ENCODE data around the gene SERPIND1.
"Not testable (repeated sequence)": the region's sequence is repeated elsewhere in the genome, so short reads cannot be mapped to it uniquely, and the experiment has no call there.

The SERPIND1 gene

DNA sequence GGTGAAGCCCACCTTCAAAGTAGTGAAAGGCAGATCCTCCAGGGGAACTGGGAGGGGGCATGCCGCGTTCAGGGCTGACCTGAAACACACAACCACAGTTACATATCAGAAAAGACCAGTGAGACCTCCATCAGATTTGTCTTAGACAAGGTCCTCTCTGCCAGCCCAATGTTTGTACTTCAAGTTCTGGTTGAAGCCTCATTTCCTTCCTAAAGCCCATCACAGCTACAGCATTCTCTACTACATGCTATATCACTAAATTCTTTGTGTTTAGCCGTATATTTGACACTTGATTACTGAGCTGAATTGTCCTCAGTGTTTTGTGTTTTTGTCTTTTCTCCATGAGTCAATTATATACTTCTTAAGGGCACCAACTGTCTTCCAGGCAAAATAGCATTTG lies 44.6 kb downstream of the SERPIND1 start:
- no peak for DNase-seq

DNA sequence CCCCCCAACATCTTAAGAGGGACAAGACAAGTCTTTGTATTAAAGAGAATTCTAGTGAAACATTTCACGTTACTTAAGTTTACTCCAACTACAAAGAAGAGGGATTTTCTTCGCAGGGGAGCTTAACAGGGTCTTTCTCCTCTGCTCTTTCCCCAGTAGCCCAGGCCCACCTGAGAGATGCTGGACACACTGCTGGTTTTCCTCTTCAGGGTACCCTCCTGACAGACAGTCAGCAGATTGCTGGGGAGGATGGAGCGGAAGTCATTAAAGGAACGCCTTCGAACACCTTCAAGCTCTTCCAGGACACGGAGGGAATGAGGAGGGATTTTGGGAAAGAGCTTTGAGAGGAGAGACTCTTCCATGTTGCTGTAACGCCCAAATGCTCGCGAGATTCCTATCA lies 45.6 kb downstream of the SERPIND1 start:
- no peak for DNase-seq

DNA sequence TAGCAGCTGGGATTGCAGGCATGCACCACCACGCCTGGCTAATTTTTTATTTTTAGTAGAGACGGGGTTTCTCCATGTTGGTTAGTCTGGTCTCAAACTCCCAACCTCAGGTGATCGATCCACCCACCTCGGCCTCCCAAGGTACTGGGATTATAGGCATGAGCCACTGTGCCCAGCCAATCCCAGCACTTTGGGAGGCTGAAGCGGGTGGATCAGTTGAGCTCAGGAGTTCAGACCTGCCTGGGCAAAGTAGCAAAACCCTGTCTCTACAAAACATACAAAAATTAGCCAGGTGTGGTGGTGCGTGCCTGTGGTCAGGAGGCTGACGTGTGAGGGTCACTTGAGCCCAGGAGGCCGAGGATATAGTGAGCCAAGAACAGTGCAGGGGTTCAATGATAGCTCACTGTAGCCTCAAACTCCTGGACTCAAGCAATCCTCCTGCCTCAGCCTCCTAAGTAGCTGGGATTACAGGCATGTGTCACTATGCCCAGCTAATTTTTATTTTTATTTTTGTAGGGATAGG lies 47.9 kb downstream of the SERPIND1 start:
- DNase-seq = not testable (repeated sequence)

DNA sequence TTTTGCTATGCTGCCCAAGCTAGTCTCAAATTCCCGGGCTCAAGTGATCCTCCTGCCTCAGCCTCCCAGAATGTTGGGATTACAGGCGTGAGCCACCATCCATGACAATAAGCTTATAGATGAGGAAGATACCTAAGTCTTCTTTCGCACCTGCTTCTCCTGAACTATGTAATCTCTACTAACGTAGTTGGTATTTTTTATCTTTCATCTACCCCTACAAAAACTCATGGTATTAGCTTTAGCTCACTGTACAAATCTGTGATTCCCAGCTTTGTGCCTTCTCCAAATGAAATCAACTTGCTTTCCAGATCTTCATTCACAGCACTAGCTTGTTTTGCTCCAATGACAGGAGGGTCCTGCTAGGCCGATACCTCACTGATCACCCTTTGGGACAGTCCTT lies 48.3 kb downstream of the SERPIND1 start:
- no peak for DNase-seq

DNA sequence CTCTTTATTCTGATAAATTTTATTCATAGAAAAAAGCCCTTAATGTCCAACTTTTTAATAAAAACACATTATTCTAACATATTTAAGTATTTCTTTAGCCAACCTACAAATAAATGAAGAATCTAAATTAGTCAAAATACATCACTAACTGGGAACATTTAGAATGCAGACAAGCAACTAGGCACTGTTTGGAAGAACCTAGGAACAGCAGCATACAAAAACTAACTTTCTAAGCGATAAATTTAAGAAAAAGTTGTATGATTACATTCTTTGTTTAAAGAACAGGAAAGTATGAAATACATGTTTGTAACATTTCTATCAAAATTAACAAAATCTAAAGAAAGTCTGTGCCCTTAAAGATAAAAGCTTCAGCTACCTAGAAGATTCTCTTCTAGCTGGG lies 49.4 kb downstream of the SERPIND1 start:
- DNase-seq = no peak

DNA sequence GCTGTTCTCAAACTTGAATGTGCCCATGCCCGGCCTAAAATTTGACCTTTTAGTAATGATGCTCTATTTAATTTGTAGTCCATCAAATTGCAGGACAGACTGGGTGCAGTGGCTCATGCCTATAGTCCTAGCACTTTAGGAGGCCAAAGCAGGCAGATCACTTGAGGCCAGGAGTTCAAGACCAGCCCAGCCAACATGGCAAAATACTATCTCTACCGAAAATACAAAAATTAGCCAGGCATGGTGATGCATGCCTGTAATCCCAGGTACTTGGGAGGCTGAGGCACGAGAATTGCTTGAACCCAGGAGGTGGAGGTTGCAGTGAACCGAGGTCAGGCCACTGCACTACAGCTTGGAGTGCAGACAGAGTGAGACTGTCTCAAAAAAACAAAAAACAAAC lies 51.3 kb downstream of the SERPIND1 start:
- DNase-seq = not testable (repeated sequence)

DNA sequence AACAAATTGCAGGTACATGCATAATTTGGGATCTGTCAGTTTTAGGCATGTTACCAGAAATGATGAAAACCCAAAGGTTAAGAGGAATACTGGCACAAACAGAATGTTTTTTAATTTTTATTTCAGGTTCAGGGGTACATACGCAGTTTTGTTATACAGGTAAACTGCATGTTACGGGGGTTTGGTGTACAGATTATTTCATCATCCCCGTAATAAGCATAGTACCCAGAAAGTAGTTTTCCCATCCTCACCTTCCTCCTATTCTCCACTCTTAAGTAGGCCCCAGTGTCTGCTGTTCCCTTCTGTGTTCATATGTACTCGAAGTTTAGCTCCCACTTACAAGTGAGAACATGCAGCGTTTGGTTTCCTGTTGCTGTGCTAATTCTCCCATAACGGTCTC lies 51.7 kb downstream of the SERPIND1 start:
- DNase-seq = no peak

DNA sequence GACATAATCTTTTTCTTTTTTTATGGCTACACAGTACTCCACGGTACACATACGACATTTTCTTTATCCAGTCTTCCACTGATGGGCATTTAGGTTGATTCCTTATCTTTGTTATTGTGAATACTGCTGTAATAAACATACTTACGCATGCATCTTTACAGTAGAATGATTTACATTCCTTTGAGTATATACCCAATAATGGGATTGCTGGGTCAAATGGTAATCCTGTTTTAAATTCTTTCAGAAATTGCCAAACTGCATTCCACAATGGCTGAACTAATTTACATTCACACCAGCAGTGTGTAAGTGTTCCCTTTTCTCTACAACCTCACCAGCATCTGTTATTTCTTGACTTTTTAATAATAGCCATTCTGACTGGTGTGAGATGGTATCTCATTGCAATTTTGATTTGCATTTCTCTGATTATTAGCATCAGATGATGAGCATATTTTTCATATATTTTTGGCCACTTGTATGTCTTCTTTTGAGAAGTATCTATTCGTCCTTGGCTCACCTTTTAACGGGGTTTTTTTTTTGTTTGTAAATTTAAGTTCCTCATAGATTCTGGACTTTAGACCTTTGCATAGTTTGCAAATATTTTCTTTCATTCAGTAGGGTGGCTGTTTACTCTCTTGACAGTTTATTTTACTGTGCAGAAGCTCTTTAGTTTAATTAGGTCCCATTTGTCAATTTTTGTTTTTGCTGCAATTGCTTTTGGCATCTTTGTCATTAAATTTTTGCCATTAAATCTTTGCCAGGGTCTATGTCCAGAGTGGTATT lies 52.6 kb downstream of the SERPIND1 start:
- not testable (repeated sequence) for DNase-seq

DNA sequence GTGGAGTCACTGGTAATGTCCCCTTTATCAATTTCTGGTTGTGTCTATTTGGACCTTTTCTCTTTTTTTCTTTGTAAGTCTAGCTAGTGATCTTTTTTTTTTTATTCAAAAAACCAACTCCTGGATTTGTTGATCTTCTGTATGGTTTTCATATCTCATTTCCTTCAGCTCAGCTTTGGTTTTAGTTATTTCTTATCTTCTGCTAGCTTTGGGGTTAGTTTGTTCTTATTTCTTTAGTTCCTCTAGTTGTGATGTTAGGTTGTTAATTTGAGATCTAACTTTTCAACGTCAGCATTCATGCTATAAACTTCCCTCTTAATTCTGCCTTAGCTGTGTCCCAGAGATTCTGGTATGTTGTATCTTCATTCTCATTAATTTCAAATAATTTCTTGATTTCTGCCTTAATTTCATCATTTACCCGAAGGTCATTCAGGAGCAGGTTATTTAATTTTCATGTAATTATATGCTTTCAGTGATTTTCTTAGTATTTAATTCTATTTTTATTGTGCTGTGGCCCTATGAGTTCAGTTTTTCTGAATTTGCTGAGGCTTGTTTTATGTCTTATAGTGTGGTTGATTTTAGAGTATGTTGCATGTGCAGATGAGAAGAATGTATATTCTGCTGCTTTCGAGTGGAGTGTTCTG lies 55.7 kb downstream of the SERPIND1 start:
- DNase-seq = no peak

DNA sequence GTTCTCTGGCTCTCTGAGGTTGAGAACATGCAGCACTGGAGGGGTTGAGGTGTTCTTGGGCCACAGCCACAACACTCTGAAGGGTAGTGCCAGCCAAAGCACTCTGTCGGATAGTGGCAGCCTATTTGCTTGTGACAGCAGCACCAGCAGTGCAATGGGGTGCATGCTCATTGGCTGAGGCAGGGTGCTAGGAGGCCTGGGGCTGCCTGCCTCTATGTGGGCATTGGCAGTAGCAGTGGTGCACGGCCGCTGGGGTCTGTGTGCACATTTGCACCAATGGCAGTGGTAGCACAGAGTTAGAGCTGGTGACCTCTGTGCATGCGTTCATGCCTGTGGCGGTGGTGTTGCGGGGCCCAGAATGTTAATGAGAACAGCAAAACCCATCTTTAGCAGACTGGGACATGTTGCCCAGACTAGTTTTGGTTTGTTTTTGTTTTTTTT lies 59.3 kb downstream of the SERPIND1 start:
- DNase-seq = no peak

DNA sequence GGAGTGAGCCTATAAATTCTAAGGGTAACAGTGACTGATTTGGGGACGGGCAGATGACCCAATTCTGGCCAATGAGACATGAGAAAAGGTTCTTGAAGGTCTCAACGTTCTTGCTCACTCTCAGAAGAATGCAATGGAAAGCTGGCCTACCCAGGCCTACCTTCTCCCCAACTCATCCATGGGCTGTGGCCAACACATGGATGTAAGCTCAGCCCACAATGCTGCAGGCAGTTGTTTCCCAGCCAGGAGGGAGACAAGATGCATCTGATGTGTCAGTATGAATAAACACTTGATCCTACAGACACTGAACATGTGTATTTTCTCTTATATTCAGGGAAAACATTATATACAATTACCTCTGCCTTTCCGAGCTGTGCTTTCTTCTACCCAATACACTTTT lies 60.3 kb downstream of the SERPIND1 start:
- DNase-seq = no peak

DNA sequence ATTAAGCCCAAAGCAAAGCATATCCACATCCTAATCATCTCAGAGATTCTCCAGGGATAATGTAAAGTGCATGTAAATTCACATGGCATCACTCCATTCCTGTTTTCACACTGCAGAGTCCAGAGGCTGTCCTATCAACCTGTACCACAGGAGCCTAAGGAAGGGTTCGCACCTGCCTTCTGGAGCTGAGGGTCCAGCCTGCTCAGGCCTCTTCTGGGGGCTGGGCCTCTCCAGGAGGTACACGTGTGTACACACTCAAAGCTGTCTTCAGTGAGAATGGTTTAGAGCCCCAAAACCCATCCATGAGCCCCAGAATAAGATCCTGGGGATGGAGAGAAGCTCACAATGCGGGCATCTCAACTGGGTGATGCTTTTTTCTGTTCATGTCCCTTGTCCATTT lies 60.8 kb downstream of the SERPIND1 start:
- DNase-seq = no peak
